K562 (cell line): ENCODE results near the gene AHSG. TPM values are rescaled to one million over a fixed set of nuclear protein-coding genes. Genes with fewer than 3 reads are reported as not detected.

Experiments used
- ATAC-seq: fragments of 200-7000 bp; cut with Tn5 transposase; 3 replicates; pipeline ENCODE4 v1.9.1; 2020; ENCODE audit warnings: moderate library complexity
- BruUV-seq: library from RNA; stranded (reverse); fragments of 400-500 nt; replicated peaks from 2 replicates; lab custom pipeline; 2021; lab: Mats Ljungman, UMichigan
- CTCF ChIA-PET: fragments of 300-600 bp; formaldehyde crosslinking; extraction: SDS; loops from one replicate; lab custom pipeline; 2021; ENCODE audit warnings: low intra/inter-chr PET ratio; lab: Yijun Ruan, JAX
- POLR2A ChIA-PET: fragments of 300-600, 350-650 bp; sonication (Branson Sonifier 250); formaldehyde crosslinking; extraction: SDS; loops from one replicate; lab custom pipeline; 2021; ENCODE audit warnings: antibody characterized with exemption, inconsistent platforms; lab: Yijun Ruan, JAX
- DNase-seq, 4 experiments: peaks; one replicate each; pipeline versions ENCODE4 v3.0.0 to v3.0.0-alpha.2; 2011 to 2018; ENCODE audit warnings: low spot score in 3 of 4, mixed read lengths in 3 of 4; ENCODE audit errors: extremely low read depth in 1 of 4
- FAIRE-seq: peaks from 2 replicates; lab custom pipeline; 2011; peaks lifted over from hg19 to GRCh38; lab: Jason Lieb, UNC
- H2AFZ ChIP-seq: 2 replicates; pipeline ENCODE4 v1.6.0; 2011; ENCODE audit warnings: low read depth, low read length, control low read depth, inconsistent platforms
- H3K27ac ChIP-seq: fragments of 200-600 bp; 3 replicates; pipeline ENCODE4 v1.8.0; 2011; ENCODE audit warnings: low read depth, mild to moderate bottlenecking, control low read depth, inconsistent platforms, low read length, moderate library complexity, mixed read lengths; ENCODE audit errors: extremely low read depth
- H3K27me3 ChIP-seq, 2 experiments: fragments of 300-600 bp in 1 of 2; 2 replicates in 1 of 2; 3 replicates in 1 of 2; pipeline versions ENCODE4 v1.6.0 to v1.8.0; 2011; ENCODE audit warnings: inconsistent platforms in 2 of 2, low read length in 2 of 2, mild to moderate bottlenecking in 1 of 2, mixed read lengths in 1 of 2, moderate library complexity in 1 of 2; ENCODE audit not compliant: control insufficient read depth in 2 of 2, insufficient read depth in 2 of 2
- H3K36me3 ChIP-seq: fragments of 300-600 bp; 3 replicates; pipeline ENCODE4 v1.8.0; 2011; ENCODE audit warnings: mild to moderate bottlenecking, low read length, inconsistent platforms; ENCODE audit not compliant: control insufficient read depth, insufficient read depth
- H3K4me1 ChIP-seq, 2 experiments: fragments of 200-600 bp in 1 of 2; replicated peaks in 1 of 2; 2 replicates in 1 of 2; 3 replicates in 1 of 2; pipeline versions ENCODE4 v1.5.1 to v1.8.0; 2011; ENCODE audit warnings: inconsistent platforms in 2 of 2, low read length in 2 of 2, mild to moderate bottlenecking in 1 of 2, mixed read lengths in 1 of 2, moderate library complexity in 1 of 2; ENCODE audit not compliant: control insufficient read depth in 2 of 2, insufficient read depth in 2 of 2
- H3K4me2 ChIP-seq: 2 replicates; pipeline ENCODE4 v1.6.1; 2011; ENCODE audit warnings: low read length, control low read depth, inconsistent platforms, mixed read lengths; ENCODE audit not compliant: insufficient read depth
- H3K4me3 ChIP-seq: fragments of 200-600 bp; sonication (generic), shearing (Covaris generic); 2 replicates; pipeline ENCODE4 v1.5.1; 2016; ENCODE audit warnings: control low read depth, inconsistent platforms
- H3K79me2 ChIP-seq: fragments of 200-600 bp; 3 replicates; pipeline ENCODE4 v1.8.0; 2011; ENCODE audit warnings: low read length, inconsistent platforms; ENCODE audit not compliant: control insufficient read depth, insufficient read depth
- H3K9ac ChIP-seq, 2 experiments: 2 replicates each; pipeline versions ENCODE4 v1.6.0 to v1.6.1; 2011; ENCODE audit warnings: low read depth in 2 of 2, low read length in 2 of 2, control low read depth in 1 of 2, inconsistent platforms in 1 of 2, mild to moderate bottlenecking in 1 of 2, mixed read lengths in 1 of 2; ENCODE audit not compliant: insufficient read depth in 1 of 2
- H3K9me1 ChIP-seq: one replicate; pipeline ENCODE4 v1.6.0; 2011; ENCODE audit warnings: inconsistent platforms, mild to moderate bottlenecking, low read length, moderate library complexity; ENCODE audit not compliant: control insufficient read depth, insufficient read depth
- H3K9me3 ChIP-seq: replicated peaks from 2 replicates; pipeline ENCODE4 v1.5.1; 2011; ENCODE audit warnings: low read depth, low read length, inconsistent platforms; ENCODE audit not compliant: control insufficient read depth, insufficient read depth
- H4K20me1 ChIP-seq: replicated peaks from 2 replicates; pipeline ENCODE4 v1.6.1; 2011; ENCODE audit warnings: low read length, inconsistent platforms, mixed read lengths; ENCODE audit not compliant: control insufficient read depth, insufficient read depth
- ZNF274 ChIP-seq: IDR thresholded peaks from 2 replicates; pipeline ENCODE4 v1.6.1; 2011; ENCODE audit warnings: low read depth, mild to moderate bottlenecking, low read length, moderate library complexity, borderline replicate concordance
- ZNF592 ChIP-seq: fragments of 450-650 bp; IDR thresholded peaks from 2 replicates; pipeline ENCODE4 v1.6.1; 2017; ENCODE audit warnings: antibody characterized with exemption, mild to moderate bottlenecking
- WGBS: fragments of 100-300 bp; shearing (Covaris generic); methylation state at CpG from one replicate; pipeline ENCODE4 v1.1.6; 2016; ENCODE audit warnings: low coverage, mixed read lengths; ENCODE audit not compliant: insufficient coverage; ENCODE audit errors: missing lambda C conversion rate; 5-methylcytosine and 5-hydroxymethylcytosine counted together
- in situ Hi-C: fragments of 300-500 bp; cut with MboI; formaldehyde crosslinking; loops from 4 replicates; pipeline ENCODE4 v1.15.0; 2018; ENCODE audit warnings: inconsistent platforms, mixed read lengths
- intact Hi-C: fragments of 100-400 bp; cut with micrococcal nuclease; formaldehyde crosslinking; loops from 2 replicates; pipeline ENCODE4 v1.14.2; 2022
- polyA plus RNA-seq, 8 experiments: library from polyadenylated mRNA; depleted of rRNA in 4 of 8; stranded (reverse) in 5 of 8; unstranded in 3 of 8; fragments of >200 nt; fragmentation: Nextera tagmentation in 2 of 8; fragmentation: Illumina TruSeq in 1 of 8; extraction: Ambion mirVana in 2 of 8; extraction: Trizol in 1 of 8; gene quantifications; 2 replicates each; pipeline versions ENCODE4 v1.2.1 to v1.2.3, GENCODE V29; 2011 to 2014; ENCODE audit warnings: inconsistent platforms in 1 of 8, missing spikeins in 1 of 8
- total RNA-seq, 7 experiments: library from RNA; depleted of rRNA in 6 of 7; stranded (reverse); fragments of >200 nt in 6 of 7; fragmentation: Illumina TruSeq in 2 of 7; extraction: Trizol in 2 of 7; gene quantifications; 2 replicates each; pipeline versions ENCODE4 v1.2.1 to v1.2.3, GENCODE V29; 2011 to 2021; ENCODE audit warnings: low replicate concordance in 1 of 7

AHSG gene
- total and polyA plus RNA-seq, 9 of the 15 experiments (the other 6 are each of a cell fraction or from before 2014, with no cell fraction given): 0.69 TPM; not detected in 8

- WGBS: 17% methylated on average over 4 of the region's 4 CpGs
- no peaks in the 10 kb centered on the region for H3K36me3 ChIP-seq
- no peak overlapping the region for H3K9ac ChIP-seq
- peaks cover 4 to 42% of the 10 kb centered on the region in 2 experiments; a peak in 4 of 5 replicates for H3K27me3 ChIP-seq
- no peak for ATAC-seq
- no peak overlapping the region for H3K4me2 ChIP-seq
- no TSS peak for BruUV-seq
- ChIA-PET CTCF (no interaction called here), POLR2A (interaction anchor here (0.6 to 0.9 kb wide), 2 partner anchors 138 to 161 kb away, joined by 3 read pairs; no protein-coding TSS in a partner anchor)
- TF ChIP-seq ZNF592: no peak
- TF ChIP-seq ZNF274: no peak
- H3K4me1 ChIP-seq: peaks cover 3 to 4% of the 10 kb centered on the region in 2 experiments; a peak in 3 of 5 replicates
- no peaks in the 10 kb centered on the region for H3K9me1 ChIP-seq
- H3K79me2 ChIP-seq: no peaks in the 10 kb centered on the region
- in situ Hi-C loops: no loop called here
- H2AFZ ChIP-seq: no peak overlapping the region
- H3K4me3 ChIP-seq: no peak overlapping the region
- H4K20me1 ChIP-seq: no peaks in the 10 kb centered on the region
- no peak for FAIRE-seq
- DNase-seq: no peak
- intact Hi-C loops: no loop called here
- H3K27ac ChIP-seq: no peak overlapping the region
- H3K9me3 ChIP-seq: 0 out of 2 replicates have a peak, but pooled peaks cover 1% of the 10 kb centered on the region
Measured at GRCh38 chr3:186624598-186624997, 11.7 kb downstream of the AHSG start.
